GM23338 (cell line): ENCODE results near the gene USP31. TPM values are rescaled to one million over a fixed set of nuclear protein-coding genes. Genes with fewer than 3 reads are reported as not detected.
"Not testable (repeated sequence)": the region's sequence is repeated elsewhere in the genome, so short reads cannot be mapped to it uniquely, and the experiment has no call there.

Source experiments
- ATAC-seq: fragments of 200-7000 bp; cut with Tn5 transposase; 3 replicates; pipeline ENCODE4 v1.9.1; 2020
- DNase-seq: peaks from one replicate; pipeline ENCODE4 v3.0.0-alpha.2; 2015; ENCODE audit warnings: low spot score
- H2AFZ ChIP-seq: fragments of 200-600 bp; sonication (generic); 2 replicates; pipeline ENCODE4 v1.8.0; 2016; ENCODE audit warnings: antibody characterized with exemption, mild to moderate bottlenecking, moderate library complexity
- H3F3A ChIP-seq: fragments of 200-600 bp; sonication (generic); replicated peaks from 2 replicates; pipeline ENCODE4 v1.8.0; 2017; ENCODE audit warnings: antibody characterized with exemption, mixed run types, low read depth
- H3K27ac ChIP-seq: fragments of 200-600 bp; sonication (generic); 2 replicates; pipeline ENCODE4 v1.6.1; 2016; ENCODE audit warnings: low read depth
- H3K27me3 ChIP-seq: fragments of 200-600 bp; sonication (generic); 2 replicates; pipeline ENCODE4 v1.8.0; 2016; ENCODE audit warnings: mild to moderate bottlenecking, mixed run types, moderate library complexity; ENCODE audit not compliant: insufficient read depth
- H3K36me3 ChIP-seq: fragments of 200-600 bp; sonication (generic); 2 replicates; pipeline ENCODE4 v1.8.0; 2016; ENCODE audit warnings: mild to moderate bottlenecking; ENCODE audit not compliant: insufficient read depth
- H3K4me1 ChIP-seq: fragments of 200-600 bp; sonication (generic); 2 replicates; pipeline ENCODE4 v1.8.0; 2016; ENCODE audit warnings: mild to moderate bottlenecking, moderate library complexity; ENCODE audit not compliant: insufficient read depth
- H3K4me2 ChIP-seq: fragments of 200-600 bp; sonication (generic); 2 replicates; pipeline ENCODE4 v1.7.1; 2017; ENCODE audit warnings: mixed run types
- H3K4me3 ChIP-seq: fragments of 200-600 bp; sonication (generic); 2 replicates; pipeline ENCODE4 v1.6.1; 2016; ENCODE audit warnings: mixed run types
- H3K79me2 ChIP-seq: fragments of 200-600 bp; sonication (generic); replicated peaks from 2 replicates; pipeline ENCODE4 v1.8.0; 2017; ENCODE audit warnings: mild to moderate bottlenecking; ENCODE audit not compliant: insufficient read depth
- H3K9me2 ChIP-seq: fragments of 200-600 bp; sonication (generic); 2 replicates; pipeline ENCODE4 v1.8.0; 2017; ENCODE audit not compliant: insufficient read depth
- H4K20me1 ChIP-seq: fragments of 200-600 bp; sonication (generic); replicated peaks from 2 replicates; pipeline ENCODE4 v1.8.0; 2017; ENCODE audit warnings: mild to moderate bottlenecking; ENCODE audit not compliant: insufficient read depth
- H3K27ac Mint-ChIP-seq: 2 replicates; pipeline ENCODE4 v1.8.0; 2020; ENCODE audit warnings: inconsistent platforms, mild to moderate bottlenecking, moderate library complexity, mixed read lengths
- H3K27me3 Mint-ChIP-seq: 3 replicates; pipeline ENCODE4 v1.8.0; 2022; ENCODE audit warnings: low read depth, mild to moderate bottlenecking, moderate library complexity, mixed read lengths, inconsistent platforms; ENCODE audit not compliant: insufficient read depth, poor library complexity
- H3K36me3 Mint-ChIP-seq: 3 replicates; pipeline ENCODE4 v1.8.0; 2021; ENCODE audit warnings: low read depth, mild to moderate bottlenecking, inconsistent platforms, moderate library complexity, mixed read lengths
- H3K4me1 Mint-ChIP-seq: 3 replicates; pipeline ENCODE4 v1.8.0; 2020; ENCODE audit warnings: mild to moderate bottlenecking, inconsistent platforms, mixed read lengths
- H3K4me3 Mint-ChIP-seq: 3 replicates; pipeline ENCODE4 v1.8.0; 2021; ENCODE audit warnings: moderate library complexity, mild to moderate bottlenecking, inconsistent platforms, mixed read lengths
- H3K9me3 Mint-ChIP-seq: 3 replicates; pipeline ENCODE4 v1.8.0; 2020; ENCODE audit warnings: moderate library complexity, mild to moderate bottlenecking, inconsistent platforms, mixed read lengths
- CREB1 ChIP-seq: fragments of 250-450 bp; sonication (Bioruptor Pico); IDR thresholded peaks from 2 replicates; pipeline ENCODE4 v1.5.0; 2020; ENCODE audit warnings: low read depth, mild to moderate bottlenecking, moderate library complexity
- EZH2 ChIP-seq: fragments of 200-600 bp; sonication (generic); IDR thresholded peaks from one replicate; pipeline ENCODE4 v1.8.0; 2017; ENCODE audit warnings: antibody characterized with exemption, mild to moderate bottlenecking, low read depth; ENCODE audit not compliant: unreplicated experiment
- EZH2phosphoT487 ChIP-seq: fragments of 200-600 bp; sonication (generic); IDR thresholded peaks from one replicate; pipeline ENCODE4 v1.8.1; 2018; ENCODE audit warnings: antibody characterized with exemption; ENCODE audit not compliant: unreplicated experiment
- JUNB ChIP-seq: IDR thresholded peaks from one replicate; pipeline ENCODE4 v1.6.1; 2016; ENCODE audit warnings: antibody characterized with exemption; ENCODE audit not compliant: unreplicated experiment
- POLR2AphosphoS5 ChIP-seq: IDR thresholded peaks from 2 replicates; pipeline ENCODE4 v1.6.1; 2016; ENCODE audit warnings: antibody characterized with exemption, low read depth
- STAT1 ChIP-seq: IDR thresholded peaks from one replicate; pipeline ENCODE4 v1.6.1; 2016; ENCODE audit warnings: antibody characterized with exemption; ENCODE audit not compliant: unreplicated experiment
- ZNF114 ChIP-seq: fragments of 250-450 bp; sonication (Bioruptor Pico); IDR thresholded peaks from 2 replicates; pipeline ENCODE4 v1.5.0; 2020; ENCODE audit warnings: mild to moderate bottlenecking, moderate library complexity
- polyA plus RNA-seq: library from polyadenylated mRNA; unstranded; fragments of >200 nt; fragmentation: Nextera tagmentation; extraction: Ambion mirVana; gene quantifications from 2 replicates; pipeline ENCODE4 v1.2.1, GENCODE V29; 2016
- total RNA-seq: library from RNA; depleted of rRNA; stranded (reverse); fragments of >200 nt; shearing (Covaris generic); gene quantifications from 2 replicates; pipeline ENCODE4 v1.2.3, GENCODE V29; 2014
- TF ChIP-seq, protein P1 (sequence below): fragments of 250-450 bp; sonication (Bioruptor Pico); IDR thresholded peaks from 2 replicates; pipeline ENCODE4 v1.5.0; 2020; ENCODE audit warnings: mild to moderate bottlenecking, moderate library complexity
- TF ChIP-seq, protein P2 (sequence below): IDR thresholded peaks from 2 replicates; pipeline ENCODE4 v1.6.1; 2016; ENCODE audit warnings: antibody characterized with exemption
- TF ChIP-seq, protein P3 (sequence below): IDR thresholded peaks from one replicate; pipeline ENCODE4 v1.6.1; 2018; ENCODE audit warnings: antibody characterized with exemption; ENCODE audit not compliant: unreplicated experiment

Gene USP31
- total and polyA plus RNA-seq, 2 experiments from 2014 or later, result 4.3 to 17.9 TPM

DNA sequence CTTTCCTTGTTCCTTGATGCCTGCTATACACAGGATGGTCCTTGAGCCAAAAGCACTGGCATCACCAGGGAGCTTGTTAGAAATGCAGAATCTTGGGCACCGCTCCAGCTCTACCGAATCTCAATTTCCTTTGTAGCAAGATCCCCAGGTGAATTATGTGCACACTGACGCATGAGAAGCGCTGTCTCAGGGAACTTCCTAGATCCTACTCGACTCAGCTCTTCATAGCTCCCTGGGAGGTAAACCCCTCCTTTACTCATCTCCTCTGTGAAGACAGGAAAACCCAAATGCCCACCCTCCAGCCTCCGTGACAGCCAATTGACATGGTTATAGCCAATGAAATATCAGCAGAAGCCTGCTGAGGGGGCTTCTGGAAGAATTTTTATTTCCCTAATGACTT, 4.1 kb downstream of the USP31 start (continued):
- TF ChIP-seq, protein P1, sequence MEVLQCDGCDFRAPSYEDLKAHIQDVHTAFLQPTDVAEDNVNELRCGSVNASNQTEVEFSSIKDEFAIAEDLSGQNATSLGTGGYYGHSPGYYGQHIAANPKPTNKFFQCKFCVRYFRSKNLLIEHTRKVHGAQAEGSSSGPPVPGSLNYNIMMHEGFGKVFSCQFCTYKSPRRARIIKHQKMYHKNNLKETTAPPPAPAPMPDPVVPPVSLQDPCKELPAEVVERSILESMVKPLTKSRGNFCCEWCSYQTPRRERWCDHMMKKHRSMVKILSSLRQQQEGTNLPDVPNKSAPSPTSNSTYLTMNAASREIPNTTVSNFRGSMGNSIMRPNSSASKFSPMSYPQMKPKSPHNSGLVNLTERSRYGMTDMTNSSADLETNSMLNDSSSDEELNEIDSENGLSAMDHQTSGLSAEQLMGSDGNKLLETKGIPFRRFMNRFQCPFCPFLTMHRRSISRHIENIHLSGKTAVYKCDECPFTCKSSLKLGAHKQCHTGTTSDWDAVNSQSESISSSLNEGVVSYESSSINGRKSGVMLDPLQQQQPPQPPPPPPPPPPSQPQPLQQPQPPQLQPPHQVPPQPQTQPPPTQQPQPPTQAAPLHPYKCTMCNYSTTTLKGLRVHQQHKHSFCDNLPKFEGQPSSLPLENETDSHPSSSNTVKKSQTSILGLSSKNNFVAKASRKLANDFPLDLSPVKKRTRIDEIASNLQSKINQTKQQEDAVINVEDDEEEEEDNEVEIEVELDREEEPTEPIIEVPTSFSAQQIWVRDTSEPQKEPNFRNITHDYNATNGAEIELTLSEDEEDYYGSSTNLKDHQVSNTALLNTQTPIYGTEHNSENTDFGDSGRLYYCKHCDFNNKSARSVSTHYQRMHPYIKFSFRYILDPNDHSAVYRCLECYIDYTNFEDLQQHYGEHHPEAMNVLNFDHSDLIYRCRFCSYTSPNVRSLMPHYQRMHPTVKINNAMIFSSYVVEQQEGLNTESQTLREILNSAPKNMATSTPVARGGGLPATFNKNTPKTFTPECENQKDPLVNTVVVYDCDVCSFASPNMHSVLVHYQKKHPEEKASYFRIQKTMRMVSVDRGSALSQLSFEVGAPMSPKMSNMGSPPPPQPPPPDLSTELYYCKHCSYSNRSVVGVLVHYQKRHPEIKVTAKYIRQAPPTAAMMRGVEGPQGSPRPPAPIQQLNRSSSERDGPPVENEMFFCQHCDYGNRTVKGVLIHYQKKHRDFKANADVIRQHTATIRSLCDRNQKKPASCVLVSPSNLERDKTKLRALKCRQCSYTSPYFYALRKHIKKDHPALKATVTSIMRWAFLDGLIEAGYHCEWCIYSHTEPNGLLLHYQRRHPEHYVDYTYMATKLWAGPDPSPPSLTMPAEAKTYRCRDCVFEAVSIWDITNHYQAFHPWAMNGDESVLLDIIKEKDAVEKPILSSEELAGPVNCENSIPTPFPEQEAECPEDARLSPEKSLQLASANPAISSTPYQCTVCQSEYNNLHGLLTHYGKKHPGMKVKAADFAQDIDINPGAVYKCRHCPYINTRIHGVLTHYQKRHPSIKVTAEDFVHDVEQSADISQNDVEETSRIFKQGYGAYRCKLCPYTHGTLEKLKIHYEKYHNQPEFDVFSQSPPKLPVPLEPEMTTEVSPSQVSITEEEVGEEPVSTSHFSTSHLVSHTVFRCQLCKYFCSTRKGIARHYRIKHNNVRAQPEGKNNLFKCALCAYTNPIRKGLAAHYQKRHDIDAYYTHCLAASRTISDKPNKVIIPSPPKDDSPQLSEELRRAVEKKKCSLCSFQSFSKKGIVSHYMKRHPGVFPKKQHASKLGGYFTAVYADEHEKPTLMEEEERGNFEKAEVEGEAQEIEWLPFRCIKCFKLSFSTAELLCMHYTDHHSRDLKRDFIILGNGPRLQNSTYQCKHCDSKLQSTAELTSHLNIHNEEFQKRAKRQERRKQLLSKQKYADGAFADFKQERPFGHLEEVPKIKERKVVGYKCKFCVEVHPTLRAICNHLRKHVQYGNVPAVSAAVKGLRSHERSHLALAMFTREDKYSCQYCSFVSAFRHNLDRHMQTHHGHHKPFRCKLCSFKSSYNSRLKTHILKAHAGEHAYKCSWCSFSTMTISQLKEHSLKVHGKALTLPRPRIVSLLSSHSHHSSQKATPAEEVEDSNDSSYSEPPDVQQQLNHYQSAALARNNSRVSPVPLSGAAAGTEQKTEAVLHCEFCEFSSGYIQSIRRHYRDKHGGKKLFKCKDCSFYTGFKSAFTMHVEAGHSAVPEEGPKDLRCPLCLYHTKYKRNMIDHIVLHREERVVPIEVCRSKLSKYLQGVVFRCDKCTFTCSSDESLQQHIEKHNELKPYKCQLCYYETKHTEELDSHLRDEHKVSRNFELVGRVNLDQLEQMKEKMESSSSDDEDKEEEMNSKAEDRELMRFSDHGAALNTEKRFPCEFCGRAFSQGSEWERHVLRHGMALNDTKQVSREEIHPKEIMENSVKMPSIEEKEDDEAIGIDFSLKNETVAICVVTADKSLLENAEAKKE (CRISPR knock-in tag), result no peak
- TF ChIP-seq, protein P2, sequence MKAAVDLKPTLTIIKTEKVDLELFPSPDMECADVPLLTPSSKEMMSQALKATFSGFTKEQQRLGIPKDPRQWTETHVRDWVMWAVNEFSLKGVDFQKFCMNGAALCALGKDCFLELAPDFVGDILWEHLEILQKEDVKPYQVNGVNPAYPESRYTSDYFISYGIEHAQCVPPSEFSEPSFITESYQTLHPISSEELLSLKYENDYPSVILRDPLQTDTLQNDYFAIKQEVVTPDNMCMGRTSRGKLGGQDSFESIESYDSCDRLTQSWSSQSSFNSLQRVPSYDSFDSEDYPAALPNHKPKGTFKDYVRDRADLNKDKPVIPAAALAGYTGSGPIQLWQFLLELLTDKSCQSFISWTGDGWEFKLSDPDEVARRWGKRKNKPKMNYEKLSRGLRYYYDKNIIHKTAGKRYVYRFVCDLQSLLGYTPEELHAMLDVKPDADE, result no peak

DNA sequence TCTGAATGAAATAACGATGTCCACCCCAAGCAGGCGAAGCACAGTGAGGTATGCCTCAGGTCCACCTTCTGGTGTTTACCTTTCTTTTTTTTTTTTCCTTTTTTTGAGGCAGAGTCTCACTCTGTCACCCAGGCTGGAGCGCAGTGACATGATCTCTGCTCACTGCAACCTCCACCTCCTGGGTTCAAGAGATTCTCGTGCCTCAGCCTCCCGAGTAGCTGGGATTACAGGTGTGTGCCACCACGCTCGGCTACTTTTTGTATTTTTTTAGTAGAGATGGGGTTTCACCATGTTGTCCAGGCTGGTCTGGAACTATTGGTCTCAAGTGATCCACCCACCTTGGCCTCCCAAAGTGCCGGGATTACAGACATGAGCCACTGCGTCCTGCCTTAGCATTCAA, 4.9 kb downstream of the USP31 start:
- not testable (repeated sequence) for DNase-seq, H3K27me3 Mint-ChIP-seq, H3F3A ChIP-seq, H3K9me2 ChIP-seq, H3K4me3 Mint-ChIP-seq, H3K4me3 ChIP-seq, ATAC-seq, H3K36me3 Mint-ChIP-seq, H2AFZ ChIP-seq, H3K27me3 ChIP-seq, H3K27ac ChIP-seq, H3K36me3 ChIP-seq, H3K27ac Mint-ChIP-seq, H3K9me3 Mint-ChIP-seq
- H3K4me2 ChIP-seq, result 0 out of 2 replicates have a peak overlapping the region, but pooled peaks have one; percentile 24
- peaks cover 46% of the 10 kb centered on the region for H3K4me1 Mint-ChIP-seq
- H3K4me1 ChIP-seq, result peaks cover 39% of the 10 kb centered on the region
- peaks cover 37% of the 10 kb centered on the region for H4K20me1 ChIP-seq
- peaks cover 89% of the 10 kb centered on the region for H3K79me2 ChIP-seq

DNA sequence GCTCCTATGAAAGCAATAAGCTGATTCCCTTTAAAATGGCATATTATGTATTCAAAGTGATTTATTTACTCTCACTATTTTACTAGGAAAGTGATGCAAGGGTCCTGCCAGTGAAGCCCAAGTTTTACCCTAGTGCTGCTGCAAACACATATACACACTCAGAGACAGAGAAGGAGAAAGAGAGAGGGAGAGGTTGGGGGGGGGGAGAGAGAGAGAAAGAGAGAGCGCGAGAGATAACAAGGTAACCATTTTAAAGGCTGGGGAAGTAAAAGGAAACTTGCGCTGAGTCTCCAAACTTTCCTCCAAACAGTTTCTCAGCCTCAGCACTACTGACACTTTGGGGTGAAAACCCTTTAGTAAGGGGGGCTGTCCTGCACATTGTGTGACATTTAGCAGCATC, 5.9 kb downstream of the USP31 start:
- Histone ChIP-seq H4K20me1 (peaks cover 40% of the 10 kb centered on the region), H3K4me1 (peaks cover 39% of the 10 kb centered on the region), H3K4me3 (no peak overlapping the region), H3K27ac (no peak overlapping the region), H3K27me3 (no peaks in the 10 kb centered on the region), H3K9me2 (no peaks in the 10 kb centered on the region), H3K79me2 (peaks cover 99% of the 10 kb centered on the region), H3K4me2 (peak overlapping the region; percentile 24), H3K36me3 (no peaks in the 10 kb centered on the region), H2AFZ (no peak overlapping the region), H3F3A (no peaks in the 10 kb centered on the region)
- no peak overlapping the region for H3K27ac Mint-ChIP-seq
- DNase-seq (no peak), ATAC-seq (no peak)
- H3K36me3 Mint-ChIP-seq, result peaks cover 5% of the 10 kb centered on the region; the same call in 1 of the 3 replicates
- H3K4me3 Mint-ChIP-seq, result no peak overlapping the region
- H3K9me3 Mint-ChIP-seq, result no peaks in the 10 kb centered on the region; the same call in 1 of the 3 replicates
- peaks cover 46% of the 10 kb centered on the region for H3K4me1 Mint-ChIP-seq
- H3K27me3 Mint-ChIP-seq, result peaks cover 2% of the 10 kb centered on the region
- no peak for TF ChIP-seq ZNF114 (CRISPR knock-in tag)
- TF ChIP-seq EZH2phosphoT487, result no peak
- TF ChIP-seq EZH2, result no peak
- no peak for TF ChIP-seq STAT1
- TF ChIP-seq, protein P3, sequence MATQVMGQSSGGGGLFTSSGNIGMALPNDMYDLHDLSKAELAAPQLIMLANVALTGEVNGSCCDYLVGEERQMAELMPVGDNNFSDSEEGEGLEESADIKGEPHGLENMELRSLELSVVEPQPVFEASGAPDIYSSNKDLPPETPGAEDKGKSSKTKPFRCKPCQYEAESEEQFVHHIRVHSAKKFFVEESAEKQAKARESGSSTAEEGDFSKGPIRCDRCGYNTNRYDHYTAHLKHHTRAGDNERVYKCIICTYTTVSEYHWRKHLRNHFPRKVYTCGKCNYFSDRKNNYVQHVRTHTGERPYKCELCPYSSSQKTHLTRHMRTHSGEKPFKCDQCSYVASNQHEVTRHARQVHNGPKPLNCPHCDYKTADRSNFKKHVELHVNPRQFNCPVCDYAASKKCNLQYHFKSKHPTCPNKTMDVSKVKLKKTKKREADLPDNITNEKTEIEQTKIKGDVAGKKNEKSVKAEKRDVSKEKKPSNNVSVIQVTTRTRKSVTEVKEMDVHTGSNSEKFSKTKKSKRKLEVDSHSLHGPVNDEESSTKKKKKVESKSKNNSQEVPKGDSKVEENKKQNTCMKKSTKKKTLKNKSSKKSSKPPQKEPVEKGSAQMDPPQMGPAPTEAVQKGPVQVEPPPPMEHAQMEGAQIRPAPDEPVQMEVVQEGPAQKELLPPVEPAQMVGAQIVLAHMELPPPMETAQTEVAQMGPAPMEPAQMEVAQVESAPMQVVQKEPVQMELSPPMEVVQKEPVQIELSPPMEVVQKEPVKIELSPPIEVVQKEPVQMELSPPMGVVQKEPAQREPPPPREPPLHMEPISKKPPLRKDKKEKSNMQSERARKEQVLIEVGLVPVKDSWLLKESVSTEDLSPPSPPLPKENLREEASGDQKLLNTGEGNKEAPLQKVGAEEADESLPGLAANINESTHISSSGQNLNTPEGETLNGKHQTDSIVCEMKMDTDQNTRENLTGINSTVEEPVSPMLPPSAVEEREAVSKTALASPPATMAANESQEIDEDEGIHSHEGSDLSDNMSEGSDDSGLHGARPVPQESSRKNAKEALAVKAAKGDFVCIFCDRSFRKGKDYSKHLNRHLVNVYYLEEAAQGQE, result no peak
- TF ChIP-seq JUNB, result no peak
- no peak for TF ChIP-seq CREB1 (CRISPR knock-in tag)
- TF ChIP-seq POLR2AphosphoS5, result no peak
